HepG2 (cell line): ENCODE measurements around the gene MYL3. TPM values are rescaled to one million over a fixed set of nuclear protein-coding genes. Genes with fewer than 3 reads are reported as not detected.

Source experiments
- BRD4 ChIP-seq: sonication (generic); formaldehyde crosslinking; IDR thresholded peaks from 2 replicates; pipeline ENCODE4 v1.4.0; 2020; ENCODE audit warnings: missing genetic modification reagents
- CERS6 ChIP-seq: sonication (generic); formaldehyde crosslinking; IDR thresholded peaks from 2 replicates; pipeline ENCODE4 v1.5.0; 2020; ENCODE audit warnings: missing genetic modification reagents
- DPF2 ChIP-seq: sonication (generic); formaldehyde crosslinking; IDR thresholded peaks from 2 replicates; pipeline ENCODE4 v1.4.0; 2020; ENCODE audit warnings: mild to moderate bottlenecking, low read depth, missing genetic modification reagents, borderline replicate concordance
- GATAD1 ChIP-seq: IDR thresholded peaks from 2 replicates; pipeline ENCODE4 v1.6.1; 2016; ENCODE audit warnings: missing genetic modification reagents, missing compliant biosample characterization
- KDM4B ChIP-seq: sonication (generic); formaldehyde crosslinking; IDR thresholded peaks from 2 replicates; pipeline ENCODE4 v1.4.0; 2020; ENCODE audit warnings: missing genetic modification reagents
- NAIF1 ChIP-seq: sonication (generic); formaldehyde crosslinking; IDR thresholded peaks from 2 replicates; pipeline ENCODE4 v1.5.0; 2020; ENCODE audit warnings: mild to moderate bottlenecking, missing genetic modification reagents, borderline replicate concordance
- NFAT5 ChIP-seq: sonication (generic); formaldehyde crosslinking; IDR thresholded peaks from 2 replicates; pipeline ENCODE4 v1.4.0; 2020; ENCODE audit warnings: missing genetic modification reagents
- REL ChIP-seq: sonication (generic); formaldehyde crosslinking; conservative IDR thresholded peaks from 2 replicates; pipeline ENCODE4 v1.8.0; 2022; ENCODE audit warnings: mild to moderate bottlenecking, missing genetic modification reagents, moderate library complexity
- TAF15 ChIP-seq: fragments of 200-400 bp; formaldehyde crosslinking; IDR thresholded peaks from one replicate; pipeline ENCODE4 v1.6.1; 2018; ENCODE audit warnings: mild to moderate bottlenecking, low read depth, low read length; ENCODE audit not compliant: poor library complexity, severe bottlenecking
- ZBTB46 ChIP-seq: sonication (generic); formaldehyde crosslinking; IDR thresholded peaks from 2 replicates; pipeline ENCODE4 v1.4.0; 2020; ENCODE audit warnings: mild to moderate bottlenecking, missing genetic modification reagents, borderline replicate concordance
- ZNF17 ChIP-seq: sonication (generic); formaldehyde crosslinking; IDR thresholded peaks from 2 replicates; pipeline ENCODE4 v1.5.0; 2020; ENCODE audit warnings: mild to moderate bottlenecking, missing genetic modification reagents
- ZNF691 ChIP-seq: sonication (generic); formaldehyde crosslinking; IDR thresholded peaks from 2 replicates; pipeline ENCODE4 v1.4.0; 2020; ENCODE audit warnings: missing genetic modification reagents, low read depth, mild to moderate bottlenecking, borderline replicate concordance
- ZNF883 ChIP-seq: sonication (generic); formaldehyde crosslinking; IDR thresholded peaks from 2 replicates; pipeline ENCODE4 v1.5.1; 2020; ENCODE audit warnings: mild to moderate bottlenecking, missing genetic modification reagents; ENCODE audit errors: not compliant biosample characterization
- ZSCAN20 ChIP-seq: sonication (generic); formaldehyde crosslinking; IDR thresholded peaks from 2 replicates; pipeline ENCODE4 v1.4.0; 2020; ENCODE audit warnings: missing genetic modification reagents, mild to moderate bottlenecking, borderline replicate concordance
- polyA plus RNA-seq, 8 experiments: library from polyadenylated mRNA; depleted of rRNA in 3 of 8; stranded (reverse) in 7 of 8; unstranded in 1 of 8; fragments of >200 nt; fragmentation: Illumina TruSeq in 4 of 8; extraction: Trizol in 4 of 8; gene quantifications; 2 replicates each; pipeline versions ENCODE4 v1.2.1 to v1.2.3, GENCODE V29; 2011 to 2016; ENCODE audit warnings: low read depth in 4 of 8, missing spikeins in 1 of 8, mixed read lengths in 1 of 8; ENCODE audit not compliant: insufficient read depth in 1 of 8
- total RNA-seq, 5 experiments: library from RNA; depleted of rRNA; stranded (reverse); fragments of >200 nt; fragmentation: Illumina TruSeq; extraction: Trizol; gene quantifications; 2 replicates each; pipeline ENCODE4 v1.2.3, GENCODE V29; 2016; ENCODE audit warnings: low read depth in 1 of 5

The MYL3 gene
- total and polyA plus RNA-seq, 2 of the 13 experiments (the other 11 are each of a cell fraction or from before 2014, with no cell fraction given) = not detected

GRCh38 chr3:46895761-46896160 lies 32.5 kb upstream of the MYL3 start (continued):
- no peak for TF ChIP-seq NFAT5
- no peak for TF ChIP-seq KDM4B (CRISPR knock-in tag)
- TF ChIP-seq GATAD1 (CRISPR knock-in tag) = no peak
- no peak for TF ChIP-seq ZSCAN20 (CRISPR knock-in tag)
- no peak for TF ChIP-seq REL (CRISPR knock-in tag)
- no peak for TF ChIP-seq CERS6 (CRISPR knock-in tag)
- no peak for TF ChIP-seq NAIF1 (CRISPR knock-in tag)
- TF ChIP-seq TAF15 = no peak
- TF ChIP-seq DPF2 = no peak
- TF ChIP-seq BRD4 (CRISPR knock-in tag) = no peak
- no peak for TF ChIP-seq ZNF691
- no peak for TF ChIP-seq ZNF883 (CRISPR knock-in tag)
- TF ChIP-seq ZNF17 (CRISPR knock-in tag) = no peak
- no peak for TF ChIP-seq ZBTB46 (CRISPR knock-in tag)
